BE2C (cell line): ENCODE results near the gene SOX15.
A peak's percentile ranks its signal among the peaks of the same experiment; 100 is the strongest.

Experiments used
- DNase-seq: peaks from one replicate; pipeline ENCODE4 v3.0.0-alpha.2; 2020
- H3K27me3 ChIP-seq: fragments of 250-450 bp; sonication (Bioruptor Pico); 2 replicates; pipeline ENCODE4 v1.5.1; 2020; ENCODE audit warnings: mild to moderate bottlenecking
- H3K36me3 ChIP-seq: fragments of 250-450 bp; sonication (Bioruptor Pico); 2 replicates; pipeline ENCODE4 v1.5.1; 2020; ENCODE audit warnings: mild to moderate bottlenecking
- H3K4me1 ChIP-seq: fragments of 250-450 bp; sonication (Bioruptor Pico); 2 replicates; pipeline ENCODE4 v1.5.1; 2020
- H3K4me3 ChIP-seq: 2 replicates; pipeline ENCODE4 v1.5.1; 2011; ENCODE audit warnings: low read depth, low read length
- H3K9me3 ChIP-seq: fragments of 250-450 bp; sonication (Bioruptor Pico); 2 replicates; pipeline ENCODE4 v1.5.1; 2020
- TF ChIP-seq, protein P1 (sequence below): IDR thresholded peaks from 2 replicates; pipeline ENCODE4 v1.5.1; 2012; ENCODE audit warnings: mild to moderate bottlenecking, low read depth, low read length

Gene SOX15

DNA sequence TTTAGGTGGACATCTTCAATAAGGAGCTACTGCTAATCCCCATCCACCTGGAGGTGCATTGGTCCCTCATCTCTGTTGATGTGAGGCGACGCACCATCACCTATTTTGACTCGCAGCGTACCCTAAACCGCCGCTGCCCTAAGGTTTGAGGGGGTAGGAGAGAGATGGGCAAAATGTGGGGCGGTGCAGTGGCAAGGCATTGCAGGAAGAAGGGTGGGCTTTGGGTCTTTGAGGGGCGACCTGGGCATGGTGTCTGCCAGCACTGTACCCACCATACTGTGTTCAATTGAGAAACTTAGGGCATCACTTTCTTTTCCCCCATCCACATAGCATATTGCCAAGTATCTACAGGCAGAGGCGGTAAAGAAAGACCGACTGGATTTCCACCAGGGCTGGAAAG, 19.5 kb downstream of the SOX15 start:
- H3K4me3 ChIP-seq, result no peak overlapping the region
- H3K36me3 ChIP-seq, result peaks cover 27% of the 10 kb centered on the region
- no peaks in the 10 kb centered on the region for H3K27me3 ChIP-seq
- TF ChIP-seq, protein P1, sequence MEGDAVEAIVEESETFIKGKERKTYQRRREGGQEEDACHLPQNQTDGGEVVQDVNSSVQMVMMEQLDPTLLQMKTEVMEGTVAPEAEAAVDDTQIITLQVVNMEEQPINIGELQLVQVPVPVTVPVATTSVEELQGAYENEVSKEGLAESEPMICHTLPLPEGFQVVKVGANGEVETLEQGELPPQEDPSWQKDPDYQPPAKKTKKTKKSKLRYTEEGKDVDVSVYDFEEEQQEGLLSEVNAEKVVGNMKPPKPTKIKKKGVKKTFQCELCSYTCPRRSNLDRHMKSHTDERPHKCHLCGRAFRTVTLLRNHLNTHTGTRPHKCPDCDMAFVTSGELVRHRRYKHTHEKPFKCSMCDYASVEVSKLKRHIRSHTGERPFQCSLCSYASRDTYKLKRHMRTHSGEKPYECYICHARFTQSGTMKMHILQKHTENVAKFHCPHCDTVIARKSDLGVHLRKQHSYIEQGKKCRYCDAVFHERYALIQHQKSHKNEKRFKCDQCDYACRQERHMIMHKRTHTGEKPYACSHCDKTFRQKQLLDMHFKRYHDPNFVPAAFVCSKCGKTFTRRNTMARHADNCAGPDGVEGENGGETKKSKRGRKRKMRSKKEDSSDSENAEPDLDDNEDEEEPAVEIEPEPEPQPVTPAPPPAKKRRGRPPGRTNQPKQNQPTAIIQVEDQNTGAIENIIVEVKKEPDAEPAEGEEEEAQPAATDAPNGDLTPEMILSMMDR, result no peak
- DNase-seq, result no peak
- no peaks in the 10 kb centered on the region for H3K9me3 ChIP-seq
- peaks cover 6% of the 10 kb centered on the region; the same call in 1 of the 2 replicates for H3K4me1 ChIP-seq

DNA sequence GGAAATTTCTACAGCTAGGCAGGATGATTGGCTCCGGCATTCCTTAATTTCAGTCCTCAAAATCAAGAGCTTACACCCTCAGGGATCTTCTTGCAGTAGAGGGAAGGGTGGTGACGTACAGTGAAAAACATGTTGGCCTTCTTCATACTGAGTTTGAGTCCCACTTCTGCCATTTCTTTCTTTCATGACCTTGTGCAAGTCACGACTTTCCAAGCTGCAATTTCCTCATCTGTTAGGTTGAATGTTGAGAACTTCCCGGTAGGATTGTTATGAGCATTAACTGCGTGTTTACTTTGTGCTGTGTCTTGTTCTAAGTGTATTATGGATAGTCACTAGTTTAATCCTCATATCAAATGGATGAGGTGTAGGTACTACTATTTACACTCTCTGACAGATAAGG, 20.3 kb downstream of the SOX15 start:
- Histone ChIP-seq H3K9me3 (no peaks in the 10 kb centered on the region), H3K27me3 (no peaks in the 10 kb centered on the region), H3K4me3 (no peak overlapping the region), H3K36me3 (peaks cover 21% of the 10 kb centered on the region), H3K4me1 (peaks cover under 1% of the 10 kb centered on the region; the same call in 1 of the 2 replicates)
- TF ChIP-seq, protein P1, result no peak
- no peak for DNase-seq

DNA sequence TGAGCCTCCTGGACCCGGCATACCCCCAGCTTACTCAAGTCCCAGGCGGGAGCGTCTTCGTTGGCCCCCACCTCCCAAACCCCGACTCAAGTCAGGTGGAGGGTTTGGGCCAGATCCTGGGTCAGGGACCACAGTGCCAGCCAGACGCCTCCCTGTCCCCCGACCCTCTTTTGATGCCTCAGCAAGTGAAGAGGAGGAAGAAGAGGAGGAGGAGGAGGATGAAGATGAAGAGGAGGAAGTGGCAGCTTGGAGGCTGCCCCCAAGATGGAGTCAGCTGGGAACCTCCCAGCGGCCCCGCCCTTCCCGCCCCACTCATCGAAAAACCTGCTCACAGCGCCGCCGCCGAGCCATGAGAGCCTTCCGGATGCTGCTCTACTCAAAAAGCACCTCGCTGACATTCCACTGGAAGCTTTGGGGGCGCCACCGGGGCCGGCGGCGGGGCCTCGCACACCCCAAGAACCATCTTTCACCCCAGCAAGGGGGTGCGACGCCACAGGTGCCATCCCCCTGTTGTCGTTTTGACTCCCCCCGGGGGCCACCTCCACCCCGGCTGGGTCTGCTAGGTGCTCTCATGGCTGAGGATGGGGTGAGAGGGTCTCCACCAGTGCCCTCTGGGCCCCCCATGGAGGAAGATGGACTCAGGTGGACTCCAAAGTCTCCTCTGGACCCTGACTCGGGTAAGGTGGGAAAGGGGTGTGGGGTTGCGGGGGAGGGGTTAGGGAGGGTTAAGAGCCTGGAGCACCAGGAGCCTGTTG, 26.6 kb downstream of the SOX15 start:
- Histone ChIP-seq H3K36me3 (peaks cover 11% of the 10 kb centered on the region), H3K27me3 (no peaks in the 10 kb centered on the region), H3K9me3 (no peaks in the 10 kb centered on the region), H3K4me3 (no peak overlapping the region), H3K4me1 (no peaks in the 10 kb centered on the region)
- TF ChIP-seq, protein P1, result no peak
- DNase-seq, result no peak

DNA sequence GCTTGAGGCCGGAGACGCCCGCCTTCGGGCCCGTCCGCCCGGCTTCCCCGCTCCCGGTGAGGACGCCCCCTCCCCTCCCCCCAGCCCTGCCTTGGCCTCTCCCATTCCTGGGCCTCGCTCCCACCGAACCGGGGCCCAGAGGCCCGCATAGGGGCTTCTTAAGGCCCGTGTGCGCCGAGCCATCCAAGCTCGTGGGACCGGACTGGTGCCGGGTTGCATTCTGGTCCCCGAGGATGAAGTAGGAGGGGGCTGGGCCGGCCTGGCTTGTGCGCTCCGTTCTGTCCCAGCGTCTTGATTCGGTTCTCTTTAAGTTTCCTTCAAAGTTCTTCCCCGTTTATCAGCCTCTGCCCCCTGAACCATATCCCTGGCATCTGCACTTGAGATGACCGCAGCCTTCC, 27.7 kb downstream of the SOX15 start:
- Histone ChIP-seq H3K4me1 (no peaks in the 10 kb centered on the region; the same call in 1 of the 2 replicates), H3K36me3 (peaks cover 11% of the 10 kb centered on the region), H3K27me3 (no peaks in the 10 kb centered on the region), H3K9me3 (no peaks in the 10 kb centered on the region), H3K4me3 (peak overlapping the region; percentile 74)
- DNase-seq, result no peak
- TF ChIP-seq, protein P1, result no peak

DNA sequence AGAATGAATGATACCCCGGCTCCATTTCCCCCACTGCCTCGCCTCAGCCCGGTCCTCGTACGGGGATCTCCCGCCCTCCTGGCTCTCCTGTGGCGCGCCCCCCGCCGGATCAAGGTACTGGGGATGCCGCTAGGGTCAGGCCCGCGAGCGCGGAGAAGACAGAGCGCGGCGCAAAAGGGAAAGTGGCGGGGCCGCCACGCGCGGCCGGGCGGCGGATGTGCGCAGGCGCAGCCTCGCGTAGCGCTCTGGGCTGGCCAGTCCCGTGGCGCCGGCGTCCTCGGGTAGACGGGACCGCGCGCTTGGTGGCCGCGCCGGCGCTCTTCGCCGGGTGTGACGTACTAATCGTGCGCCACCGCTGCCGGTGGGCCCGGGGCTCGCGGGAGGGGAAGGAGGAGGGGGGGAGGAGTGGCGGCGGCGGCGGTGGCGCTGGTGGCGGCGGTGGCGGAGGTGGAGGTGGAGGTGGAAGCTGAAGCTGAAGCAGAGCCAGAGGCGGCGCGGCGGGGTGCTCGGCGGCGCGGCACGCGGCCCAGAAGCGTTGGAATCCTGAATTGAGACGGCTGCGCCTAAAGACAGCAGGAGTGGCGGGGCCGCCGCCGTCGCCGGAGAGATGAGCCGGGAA, 28.2 kb downstream of the SOX15 start, which contains the start of gene SENP3:
TSS of gene SENP3 (plus strand) at position 331 of the 619 bp plus-strand sequence. CDS start 1,158 bp downstream, outside the sequence.
- Histone ChIP-seq H3K4me1 (no peaks in the 10 kb centered on the region; the same call in 1 of the 2 replicates), H3K4me3 (peak within 1 kb of the TSS; percentile 74), H3K9me3 (no peaks in the 10 kb centered on the region), H3K27me3 (no peaks in the 10 kb centered on the region), H3K36me3 (peaks cover 11% of the 10 kb centered on the region)
- TF ChIP-seq, protein P1, result no peak
- peak; percentile 87 for DNase-seq
